HEK293 (cell line): ENCODE data around the gene TMEM119.

Experiments
- HOXD13 ChIP-seq: sonication (generic); formaldehyde crosslinking; IDR thresholded peaks from 2 replicates; pipeline ENCODE4 v1.8.0; 2022; ENCODE audit warnings: missing genetic modification reagents, borderline replicate concordance
- TCF7L2 ChIP-seq: IDR thresholded peaks from 2 replicates; pipeline ENCODE4 v1.6.1; 2011; ENCODE audit warnings: low read depth, mild to moderate bottlenecking, inconsistent platforms, low read length, moderate library complexity, borderline replicate concordance
- ZBTB1 ChIP-seq: fragments of 450-650 bp; formaldehyde crosslinking; IDR thresholded peaks from 2 replicates; pipeline ENCODE4 v1.5.1; 2016; ENCODE audit warnings: missing biosample characterization, missing genetic modification characterization
- ZFP3 ChIP-seq: fragments of 450-650 bp; formaldehyde crosslinking; IDR thresholded peaks from 2 replicates; pipeline ENCODE4 v1.5.1; 2016; ENCODE audit warnings: low read depth, missing biosample characterization, missing genetic modification characterization
- ZNF10 ChIP-seq: fragments of 450-650 bp; formaldehyde crosslinking; IDR thresholded peaks from 2 replicates; pipeline ENCODE4 v1.5.1; 2017; ENCODE audit warnings: missing biosample characterization, missing genetic modification characterization
- ZNF114 ChIP-seq: fragments of 450-650 bp; formaldehyde crosslinking; IDR thresholded peaks from 2 replicates; pipeline ENCODE4 v1.5.0; 2017; ENCODE audit warnings: missing biosample characterization, missing genetic modification characterization
- ZNF239 ChIP-seq: fragments of 450-650 bp; formaldehyde crosslinking; IDR thresholded peaks from 2 replicates; pipeline ENCODE4 v1.5.1; 2016; ENCODE audit warnings: missing biosample characterization, missing genetic modification characterization
- ZNF350 ChIP-seq: fragments of 450-650 bp; formaldehyde crosslinking; IDR thresholded peaks from 2 replicates; pipeline ENCODE4 v1.5.0; 2017; ENCODE audit warnings: missing biosample characterization, mild to moderate bottlenecking, missing genetic modification characterization
- ZNF529 ChIP-seq: fragments of 450-650 bp; formaldehyde crosslinking; IDR thresholded peaks from 2 replicates; pipeline ENCODE4 v1.5.1; 2017; ENCODE audit warnings: missing genetic modification characterization, missing biosample characterization; ENCODE audit not compliant: insufficient replicate concordance
- TF ChIP-seq, protein P1 (sequence below): fragments of 450-650 bp; formaldehyde crosslinking; IDR thresholded peaks from 2 replicates; pipeline ENCODE4 v1.5.1; 2016; ENCODE audit warnings: missing biosample characterization, missing genetic modification characterization
- TF ChIP-seq, protein P2 (sequence below): fragments of 450-650 bp; formaldehyde crosslinking; IDR thresholded peaks from 2 replicates; pipeline ENCODE4 v1.5.1; 2016; ENCODE audit warnings: missing biosample characterization, missing genetic modification characterization, low read depth
- TF ChIP-seq, protein P3 (sequence below): fragments of 450-650 bp; formaldehyde crosslinking; IDR thresholded peaks from 2 replicates; pipeline ENCODE4 v1.5.1; 2017; ENCODE audit warnings: missing biosample characterization, missing genetic modification characterization

DNA sequence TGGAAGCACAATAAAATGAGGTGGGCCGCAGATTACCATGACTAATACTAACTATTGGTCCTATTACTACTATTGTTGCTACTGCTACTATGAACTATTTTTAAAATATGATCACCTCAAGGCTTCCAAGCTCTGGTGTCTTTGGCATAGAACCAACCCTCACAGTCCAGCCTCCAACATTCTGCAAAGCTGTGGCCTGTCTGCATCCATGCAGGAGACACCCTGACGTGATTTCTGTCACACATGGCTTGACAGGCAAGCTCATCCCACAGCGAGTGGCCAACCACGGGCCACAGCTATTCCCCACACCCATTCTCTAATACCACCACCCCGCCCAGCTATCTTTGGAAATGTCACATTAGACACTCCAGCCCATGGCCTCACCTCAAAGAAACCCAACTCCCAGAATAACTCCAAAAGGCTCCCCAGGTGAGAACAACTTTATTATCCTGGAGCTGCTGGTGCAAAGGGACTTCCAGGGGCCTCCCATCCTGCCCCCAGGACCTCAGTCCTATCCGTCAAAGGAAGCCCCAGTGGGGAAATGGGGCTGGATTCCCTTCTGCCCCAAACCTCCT, 21.1 kb downstream of the TMEM119 start:
- TF ChIP-seq, protein P1, sequence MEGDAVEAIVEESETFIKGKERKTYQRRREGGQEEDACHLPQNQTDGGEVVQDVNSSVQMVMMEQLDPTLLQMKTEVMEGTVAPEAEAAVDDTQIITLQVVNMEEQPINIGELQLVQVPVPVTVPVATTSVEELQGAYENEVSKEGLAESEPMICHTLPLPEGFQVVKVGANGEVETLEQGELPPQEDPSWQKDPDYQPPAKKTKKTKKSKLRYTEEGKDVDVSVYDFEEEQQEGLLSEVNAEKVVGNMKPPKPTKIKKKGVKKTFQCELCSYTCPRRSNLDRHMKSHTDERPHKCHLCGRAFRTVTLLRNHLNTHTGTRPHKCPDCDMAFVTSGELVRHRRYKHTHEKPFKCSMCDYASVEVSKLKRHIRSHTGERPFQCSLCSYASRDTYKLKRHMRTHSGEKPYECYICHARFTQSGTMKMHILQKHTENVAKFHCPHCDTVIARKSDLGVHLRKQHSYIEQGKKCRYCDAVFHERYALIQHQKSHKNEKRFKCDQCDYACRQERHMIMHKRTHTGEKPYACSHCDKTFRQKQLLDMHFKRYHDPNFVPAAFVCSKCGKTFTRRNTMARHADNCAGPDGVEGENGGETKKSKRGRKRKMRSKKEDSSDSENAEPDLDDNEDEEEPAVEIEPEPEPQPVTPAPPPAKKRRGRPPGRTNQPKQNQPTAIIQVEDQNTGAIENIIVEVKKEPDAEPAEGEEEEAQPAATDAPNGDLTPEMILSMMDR = no peak
- no peak for TF ChIP-seq HOXD13
- TF ChIP-seq ZNF114 (tag by site-specific recombination) = no peak
- no peak for TF ChIP-seq ZNF239 (tag by site-specific recombination)
- no peak for TF ChIP-seq ZFP3 (tag by site-specific recombination)
- TF ChIP-seq, protein P2, sequence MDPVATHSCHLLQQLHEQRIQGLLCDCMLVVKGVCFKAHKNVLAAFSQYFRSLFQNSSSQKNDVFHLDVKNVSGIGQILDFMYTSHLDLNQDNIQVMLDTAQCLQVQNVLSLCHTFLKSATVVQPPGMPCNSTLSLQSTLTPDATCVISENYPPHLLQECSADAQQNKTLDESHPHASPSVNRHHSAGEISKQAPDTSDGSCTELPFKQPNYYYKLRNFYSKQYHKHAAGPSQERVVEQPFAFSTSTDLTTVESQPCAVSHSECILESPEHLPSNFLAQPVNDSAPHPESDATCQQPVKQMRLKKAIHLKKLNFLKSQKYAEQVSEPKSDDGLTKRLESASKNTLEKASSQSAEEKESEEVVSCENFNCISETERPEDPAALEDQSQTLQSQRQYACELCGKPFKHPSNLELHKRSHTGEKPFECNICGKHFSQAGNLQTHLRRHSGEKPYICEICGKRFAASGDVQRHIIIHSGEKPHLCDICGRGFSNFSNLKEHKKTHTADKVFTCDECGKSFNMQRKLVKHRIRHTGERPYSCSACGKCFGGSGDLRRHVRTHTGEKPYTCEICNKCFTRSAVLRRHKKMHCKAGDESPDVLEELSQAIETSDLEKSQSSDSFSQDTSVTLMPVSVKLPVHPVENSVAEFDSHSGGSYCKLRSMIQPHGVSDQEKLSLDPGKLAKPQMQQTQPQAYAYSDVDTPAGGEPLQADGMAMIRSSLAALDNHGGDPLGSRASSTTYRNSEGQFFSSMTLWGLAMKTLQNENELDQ = no peak
- TF ChIP-seq TCF7L2 = no peak
- TF ChIP-seq ZNF350 (tag by site-specific recombination) = no peak
- TF ChIP-seq, protein P3, sequence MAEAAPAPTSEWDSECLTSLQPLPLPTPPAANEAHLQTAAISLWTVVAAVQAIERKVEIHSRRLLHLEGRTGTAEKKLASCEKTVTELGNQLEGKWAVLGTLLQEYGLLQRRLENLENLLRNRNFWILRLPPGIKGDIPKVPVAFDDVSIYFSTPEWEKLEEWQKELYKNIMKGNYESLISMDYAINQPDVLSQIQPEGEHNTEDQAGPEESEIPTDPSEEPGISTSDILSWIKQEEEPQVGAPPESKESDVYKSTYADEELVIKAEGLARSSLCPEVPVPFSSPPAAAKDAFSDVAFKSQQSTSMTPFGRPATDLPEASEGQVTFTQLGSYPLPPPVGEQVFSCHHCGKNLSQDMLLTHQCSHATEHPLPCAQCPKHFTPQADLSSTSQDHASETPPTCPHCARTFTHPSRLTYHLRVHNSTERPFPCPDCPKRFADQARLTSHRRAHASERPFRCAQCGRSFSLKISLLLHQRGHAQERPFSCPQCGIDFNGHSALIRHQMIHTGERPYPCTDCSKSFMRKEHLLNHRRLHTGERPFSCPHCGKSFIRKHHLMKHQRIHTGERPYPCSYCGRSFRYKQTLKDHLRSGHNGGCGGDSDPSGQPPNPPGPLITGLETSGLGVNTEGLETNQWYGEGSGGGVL (tag by site-specific recombination) = no peak
- TF ChIP-seq ZNF529 (tag by site-specific recombination) = no peak
- no peak for TF ChIP-seq ZBTB1
- TF ChIP-seq ZNF10 (tag by site-specific recombination) = no peak
